ENCODE results near the gene IL1RL2.
A peak's percentile ranks its signal among the peaks of the same experiment; 100 is the strongest.

IL1RL2 gene

DNA sequence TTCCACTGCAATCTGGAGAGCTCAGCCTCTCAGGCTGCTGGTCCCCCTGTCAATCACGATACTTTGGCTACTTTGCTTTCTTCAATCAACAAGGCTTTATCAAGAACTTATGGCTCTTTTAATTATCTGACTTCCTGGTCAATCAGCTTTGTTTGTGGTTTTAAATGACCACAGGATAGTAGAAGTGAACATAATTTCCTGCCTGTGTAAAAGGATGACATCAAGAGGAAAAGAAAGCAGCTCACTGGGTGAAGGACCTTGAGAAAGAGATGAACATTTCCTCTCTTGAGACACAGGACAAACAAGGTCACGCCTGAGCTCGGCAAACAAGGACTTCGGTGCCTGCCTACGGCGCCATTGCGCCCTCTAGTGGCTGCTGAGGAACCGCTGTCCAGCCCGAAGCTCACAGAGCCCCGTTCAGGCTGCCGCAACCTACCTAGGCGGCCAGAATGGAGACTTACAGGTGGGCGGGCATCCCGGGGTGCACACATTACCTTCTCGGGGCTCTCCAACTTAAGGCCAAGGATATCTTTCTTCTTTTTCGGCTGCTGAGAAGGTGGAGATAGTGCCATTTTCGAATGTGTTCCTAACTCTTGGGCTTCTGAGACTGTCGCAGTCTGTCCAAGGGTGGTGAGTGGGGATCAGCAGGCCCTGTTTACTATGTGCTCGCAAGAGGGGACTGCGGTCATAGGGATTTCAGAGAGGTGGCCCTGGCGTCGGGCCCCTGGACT is 54.0 kb downstream of the IL1RL2 start:
- peak; percentile 82 for DNase-seq

- DNase-seq, result no peak
These were observed 54.9 kb downstream of the IL1RL2 start for GRCh38 chr2:102241616-102242305.

DNA sequence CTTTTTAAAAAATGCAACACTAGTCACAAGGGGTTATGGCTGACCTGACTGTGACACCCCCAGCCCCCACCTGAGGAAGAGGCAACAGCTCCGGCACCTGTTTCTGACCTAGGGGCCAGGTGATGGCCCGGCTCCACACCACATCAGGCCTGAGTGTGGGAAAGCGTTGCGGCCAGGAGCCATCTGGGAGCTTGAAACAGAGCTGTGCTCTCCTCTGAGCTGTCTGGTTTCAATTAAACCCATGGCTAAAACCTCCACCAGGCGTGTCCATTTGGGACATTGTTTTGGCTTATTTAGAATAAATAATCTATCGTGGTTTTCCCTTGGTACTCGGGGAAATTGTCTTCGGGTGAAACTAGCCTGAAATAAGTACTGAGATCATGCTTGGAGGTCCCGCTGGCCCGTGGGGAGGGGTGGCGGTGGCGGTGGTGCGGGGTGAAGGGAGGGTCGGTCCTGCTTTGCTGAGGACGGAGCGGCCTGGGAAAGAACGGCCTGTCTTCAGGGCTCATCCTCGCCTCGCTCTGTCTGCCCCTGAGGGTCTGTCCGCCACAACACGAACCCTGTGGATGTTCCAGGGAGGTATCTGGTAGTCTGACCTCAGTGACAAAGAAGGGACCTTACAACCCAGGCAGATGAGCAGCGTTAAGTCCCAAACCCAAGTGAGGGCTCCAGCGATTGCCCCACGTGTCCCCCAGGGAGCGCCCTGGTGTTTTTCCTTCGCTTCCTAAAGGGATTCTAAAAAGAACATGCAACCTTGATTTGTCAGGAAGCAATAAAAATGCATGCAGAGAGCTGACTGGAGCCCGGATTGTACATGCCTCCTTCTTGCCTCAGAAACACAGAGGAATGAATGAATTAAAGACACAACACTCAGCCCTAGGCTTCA is 58.7 kb downstream of the IL1RL2 start:
- DNase-seq, result no peak

- DNase-seq, result no peak
These were observed 63.5 kb downstream of the IL1RL2 start for GRCh38 chr2:102250278-102250821.

- DNase-seq, result peak; percentile 6
These were observed 64.4 kb downstream of the IL1RL2 start for GRCh38 chr2:102251042-102251848.

DNA sequence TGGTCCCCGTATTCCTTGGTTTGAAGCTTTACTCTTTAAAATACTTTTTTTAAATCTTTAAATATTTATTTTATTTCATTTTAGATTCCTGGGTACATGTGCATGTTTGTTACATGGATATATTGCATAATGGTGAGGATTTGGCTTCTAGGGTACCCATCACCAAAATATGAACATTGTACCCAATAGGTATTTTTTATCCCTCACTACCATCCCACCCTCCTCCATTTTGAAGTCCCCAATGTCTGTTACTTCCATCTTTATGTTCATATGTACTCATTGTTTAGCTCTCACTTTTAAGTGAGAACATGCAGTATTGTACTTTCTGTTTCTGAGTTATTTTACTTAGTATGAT is 65.0 kb downstream of the IL1RL2 start:
- no peak for DNase-seq

- DNase-seq, result no peak
These were observed 65.4 kb downstream of the IL1RL2 start for GRCh38 chr2:102252236-102252635.

- no peak for DNase-seq
These were observed 66.4 kb downstream of the IL1RL2 start for GRCh38 chr2:102253140-102253752.

DNA sequence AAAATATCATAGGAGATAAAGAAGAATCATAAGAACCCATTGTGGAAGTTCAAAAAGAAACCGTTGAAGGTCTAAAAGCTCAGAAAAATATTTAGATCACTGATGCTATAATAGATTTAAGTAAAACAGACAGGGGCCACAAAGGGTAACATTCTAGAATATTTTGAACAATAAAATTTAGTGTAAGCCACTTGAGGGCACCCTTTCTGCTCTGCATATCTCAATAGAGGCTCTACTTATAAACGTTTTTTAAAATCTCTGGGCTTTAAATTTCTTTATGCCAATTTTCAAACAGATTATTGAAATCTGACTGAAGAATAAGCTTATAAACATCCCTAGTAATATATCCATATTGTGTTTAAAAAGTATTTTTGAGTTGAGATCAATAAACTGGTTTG is 66.9 kb downstream of the IL1RL2 start:
- no peak for DNase-seq

DNA sequence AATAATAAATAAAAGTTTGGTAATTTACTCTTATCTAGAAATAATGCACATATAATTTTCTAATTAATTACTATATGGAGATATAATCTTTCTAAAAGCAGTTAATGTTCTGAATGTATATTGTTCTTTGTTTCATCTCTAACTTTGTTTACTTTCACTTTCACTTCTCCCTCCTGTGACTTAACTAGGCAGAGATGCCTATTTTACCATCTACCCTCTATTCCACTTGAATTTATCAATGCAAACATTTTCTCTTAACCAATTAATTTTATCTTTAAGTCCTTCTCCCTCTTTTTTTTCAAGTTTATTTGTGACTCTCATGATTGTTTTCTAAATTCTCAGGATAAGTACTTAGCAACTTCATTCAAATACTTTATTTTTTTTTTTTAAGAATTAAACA is 69.5 kb downstream of the IL1RL2 start:
- DNase-seq, result peak; percentile 36

DNA sequence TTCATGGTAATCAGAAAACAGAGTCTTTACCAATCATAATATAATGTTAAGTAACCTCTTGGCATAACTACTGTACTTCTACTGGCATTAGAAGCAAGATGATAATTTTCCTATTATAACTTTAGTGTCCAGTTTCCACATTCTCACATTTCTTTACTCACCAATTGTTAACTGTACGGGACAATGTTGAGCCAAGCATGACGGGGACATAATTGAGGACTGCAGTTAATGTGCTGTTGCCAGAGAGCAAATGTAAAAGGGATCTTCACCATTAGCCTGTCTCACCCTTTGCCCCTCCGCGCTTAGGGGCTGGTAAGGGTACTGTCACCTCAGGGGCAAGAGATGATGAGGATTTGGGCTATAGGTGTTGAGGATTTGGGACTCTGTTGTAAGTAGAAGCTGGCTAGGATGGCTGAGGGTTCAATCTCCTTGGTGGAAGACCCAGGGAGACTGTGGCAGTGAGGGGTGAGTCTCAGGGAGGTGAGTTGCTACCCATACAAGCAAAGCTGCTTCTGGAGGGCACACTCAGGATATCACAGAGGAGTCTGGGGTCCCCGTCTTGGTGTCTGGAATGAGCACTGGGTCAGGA is 70.1 kb downstream of the IL1RL2 start:
- DNase-seq, result no peak

DNA sequence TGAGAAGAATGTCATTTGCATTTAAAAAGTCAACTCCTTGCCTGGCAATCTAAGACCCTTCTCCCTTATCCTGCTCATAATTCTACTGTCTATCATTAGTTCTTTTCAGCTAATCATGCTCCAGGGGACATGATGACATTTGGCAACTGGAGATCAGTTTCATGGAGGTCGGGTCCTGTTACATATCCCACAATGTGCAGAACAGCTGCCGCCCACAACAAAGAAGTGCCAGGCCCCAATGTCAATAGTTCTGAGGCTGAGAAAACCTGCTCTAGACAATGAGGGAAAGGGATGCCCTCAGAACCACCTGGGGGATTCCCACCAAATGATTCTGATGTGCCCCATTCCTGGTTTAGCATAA is 71.2 kb downstream of the IL1RL2 start:
- peak; percentile 42 for DNase-seq

- DNase-seq, result peak; percentile 4
These were observed 71.7 kb downstream of the IL1RL2 start for GRCh38 chr2:102258386-102259074.

DNA sequence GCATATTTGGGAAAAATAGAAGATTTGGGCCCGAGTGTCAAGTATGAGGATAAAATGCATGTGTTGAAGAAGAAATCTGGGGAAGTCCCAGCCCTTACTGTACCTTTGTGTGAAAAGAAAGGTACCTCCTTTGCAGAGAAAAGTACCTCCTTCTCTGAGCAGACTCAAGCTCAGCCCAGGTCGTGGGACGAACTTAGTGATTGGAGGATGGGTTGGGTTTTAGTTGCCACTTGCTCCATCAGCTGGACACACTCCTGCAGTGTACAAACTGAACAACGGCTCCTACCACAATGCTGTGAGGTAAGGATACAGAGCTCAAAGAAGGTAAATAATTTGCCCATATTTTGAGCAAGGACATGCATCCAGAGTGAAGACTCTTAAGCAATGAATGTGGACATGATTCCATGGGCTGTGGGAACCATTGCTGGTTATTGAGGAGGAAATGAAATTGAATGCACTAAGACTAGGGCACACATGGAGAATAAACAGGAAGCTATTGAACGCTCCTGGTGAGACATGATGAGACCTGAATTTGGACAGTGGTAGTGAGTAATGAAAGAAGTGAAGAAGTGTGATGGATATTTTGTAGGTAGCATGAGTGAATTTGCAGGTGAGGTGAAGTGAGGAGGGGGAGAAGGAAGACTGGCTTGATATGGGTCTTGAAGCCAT is 74.8 kb downstream of the IL1RL2 start:
- DNase-seq, result no peak

GRCh38 chr2:102262216-102263129 is 75.7 kb downstream of the IL1RL2 start:
- DNase-seq, result no peak

DNA sequence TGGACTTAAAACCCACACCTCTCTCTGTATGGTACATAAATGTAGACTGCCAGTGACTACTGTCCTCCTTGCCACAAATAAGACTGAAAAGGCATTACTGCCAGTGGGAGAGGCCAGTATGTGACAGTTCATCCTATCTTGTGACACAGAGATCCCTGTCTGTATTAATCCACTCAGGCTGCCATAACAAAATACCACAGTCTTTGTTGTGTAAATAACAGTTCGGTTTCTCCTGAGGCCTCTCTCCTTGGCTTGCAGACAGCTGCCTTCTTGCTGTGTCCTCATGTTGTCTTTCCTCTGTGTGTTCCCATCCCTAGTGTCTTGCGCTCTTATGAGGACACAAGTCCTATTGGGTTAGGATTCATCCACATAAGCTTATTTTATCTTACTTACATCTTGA is 78.1 kb downstream of the IL1RL2 start:
- DNase-seq, result no peak

- DNase-seq, result no peak
These were observed 79.4 kb downstream of the IL1RL2 start for GRCh38 chr2:102266204-102266603.

DNA sequence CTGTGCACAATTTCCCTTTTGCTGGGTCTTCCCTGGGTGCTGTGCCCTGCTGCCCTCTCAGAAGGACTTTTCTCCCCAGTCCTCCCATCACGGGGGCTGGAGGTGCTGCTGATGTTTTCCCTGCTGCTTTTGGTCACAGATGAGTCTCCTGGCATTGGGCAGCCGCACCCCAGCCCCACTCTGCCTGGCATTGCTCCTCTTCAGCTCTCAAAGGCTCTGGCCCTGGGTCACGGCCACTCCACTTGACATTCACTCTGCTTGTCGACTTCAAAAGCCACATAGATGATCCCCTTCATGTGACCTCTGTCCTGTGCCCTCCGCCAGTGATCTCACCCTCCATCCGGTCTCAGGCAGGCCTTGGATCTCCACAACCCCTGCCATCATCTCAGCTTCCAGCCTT is 81.0 kb downstream of the IL1RL2 start:
- DNase-seq, result no peak

DNA sequence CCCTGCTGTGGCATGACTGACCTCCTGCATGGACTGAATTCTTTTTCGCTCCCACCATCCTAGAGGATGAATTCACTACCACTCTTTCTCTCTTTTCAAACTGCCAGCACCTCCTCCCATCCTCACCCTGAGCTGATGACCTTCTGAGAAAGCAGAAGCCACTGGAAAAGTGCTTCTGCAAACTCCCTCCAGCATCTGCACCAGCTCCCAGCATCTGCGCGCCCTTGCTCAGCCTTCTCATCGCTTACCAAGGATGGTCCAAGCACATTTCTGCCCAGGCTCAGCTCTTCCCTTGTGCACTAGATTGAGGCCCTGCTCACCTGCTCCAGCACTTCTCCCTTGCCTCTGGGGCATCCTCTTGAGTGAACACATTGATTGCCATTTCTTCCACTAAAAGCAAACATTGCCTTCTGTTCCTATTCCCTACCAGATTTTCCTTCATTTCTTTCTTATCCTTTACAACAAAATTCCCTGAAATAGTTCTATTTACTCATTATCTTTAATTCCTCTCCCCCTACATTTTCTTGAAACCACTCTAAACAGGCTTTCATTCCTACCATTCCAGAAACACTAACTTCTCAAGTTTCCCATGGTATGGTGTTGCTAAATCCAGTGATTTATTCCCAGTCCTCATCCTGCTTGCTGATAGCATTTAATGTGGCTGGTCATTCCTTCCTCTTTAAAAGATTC is 81.8 kb downstream of the IL1RL2 start:
- no peak for DNase-seq
